PC-3 (cell line): ENCODE measurements around the gene LIMS1. TPM values are rescaled to one million over a fixed set of nuclear protein-coding genes. Genes with fewer than 3 reads are reported as not detected.

Source experiments
- ATAC-seq: fragments of 200-7000 bp; cut with Tn5 transposase; 2 replicates; pipeline ENCODE4 v1.9.1; 2020; ENCODE audit warnings: mild to moderate bottlenecking, moderate library complexity
- BruUV-seq: library from RNA; stranded (reverse); fragments of 400-500 nt; replicated peaks from 2 replicates; lab custom pipeline; 2021; lab: Mats Ljungman, UMichigan
- CTCF ChIA-PET: fragments of 300-600 bp; sonication (Branson Sonifier 250); formaldehyde crosslinking; loops from one replicate; lab custom pipeline; 2022; ENCODE audit warnings: antibody characterized with exemption; lab: Charles Lee
- POLR2A ChIA-PET: fragments of 300-600 bp; sonication (Branson Sonifier 250); formaldehyde crosslinking; loops from one replicate; lab custom pipeline; 2022; ENCODE audit warnings: antibody characterized with exemption; ENCODE audit not compliant: unreplicated experiment; lab: Charles Lee
- DNase-seq: peaks from one replicate; pipeline ENCODE4 v3.0.0-alpha.2; 2015
- H2AFZ ChIP-seq: fragments of 300-600 bp; sonication (generic); 2 replicates; pipeline ENCODE4 v1.6.0; 2016; ENCODE audit warnings: antibody characterized with exemption, low read length
- H3F3A ChIP-seq: fragments of 300-600 bp; sonication (generic); one replicate; pipeline ENCODE4 v1.6.0; 2017; ENCODE audit warnings: antibody characterized with exemption, low read length, control low read depth, mild to moderate bottlenecking; ENCODE audit not compliant: unreplicated experiment
- H3K27ac ChIP-seq: fragments of 300-600 bp; sonication (generic); 2 replicates; pipeline ENCODE4 v1.5.1; 2016; ENCODE audit warnings: mild to moderate bottlenecking, low read length
- H3K27me3 ChIP-seq: fragments of 300-600 bp; sonication (generic); 2 replicates; pipeline ENCODE4 v1.6.1; 2016; ENCODE audit warnings: low read length, mixed read lengths
- H3K36me3 ChIP-seq: fragments of 300-600 bp; sonication (generic); 2 replicates; pipeline ENCODE4 v1.6.1; 2016; ENCODE audit warnings: low read depth, mixed run types, low read length, mixed read lengths
- H3K4me1 ChIP-seq: fragments of 300-600 bp; sonication (generic); 2 replicates; pipeline ENCODE4 v1.5.1; 2016; ENCODE audit warnings: low read length; ENCODE audit not compliant: insufficient read depth
- H3K4me2 ChIP-seq: fragments of 300-600 bp; sonication (generic); 2 replicates; pipeline ENCODE4 v1.6.0; 2016; ENCODE audit warnings: low read length
- H3K4me3 ChIP-seq: fragments of 300-600 bp; sonication (generic); 2 replicates; pipeline ENCODE4 v1.5.1; 2016; ENCODE audit warnings: mild to moderate bottlenecking, low read length, mixed read lengths
- H3K79me2 ChIP-seq: fragments of 300-600 bp; sonication (generic); 2 replicates; pipeline ENCODE4 v1.6.1; 2017; ENCODE audit warnings: low read length, mixed read lengths
- H3K9ac ChIP-seq: fragments of 300-600 bp; sonication (generic); 2 replicates; pipeline ENCODE4 v1.6.0; 2016; ENCODE audit warnings: mild to moderate bottlenecking, low read length
- H3K9me2 ChIP-seq: fragments of 300-600 bp; sonication (generic); replicated peaks from 2 replicates; pipeline ENCODE4 v1.6.1; 2016; ENCODE audit warnings: mixed run types, low read length, mixed read lengths
- H3K9me3 ChIP-seq: fragments of 300-600 bp; sonication (generic); 2 replicates; pipeline ENCODE4 v1.6.1; 2016; ENCODE audit warnings: low read length, mixed read lengths
- H4K20me1 ChIP-seq: fragments of 300-600 bp; sonication (generic); 2 replicates; pipeline ENCODE4 v1.6.1; 2016; ENCODE audit warnings: low read length, mixed read lengths
- CTCF ChIP-seq: fragments of 300-600 bp; sonication (generic); conservative IDR thresholded peaks from 2 replicates; pipeline ENCODE4 v1.5.1; 2017; ENCODE audit warnings: antibody characterized with exemption, low read depth, mild to moderate bottlenecking, low read length
- EZH2 ChIP-seq: fragments of 300-600 bp; sonication (generic); IDR thresholded peaks from one replicate; pipeline ENCODE4 v1.6.1; 2017; ENCODE audit warnings: antibody characterized with exemption, mild to moderate bottlenecking, low read length; ENCODE audit not compliant: unreplicated experiment
- EZH2phosphoT487 ChIP-seq: fragments of 300-600 bp; sonication (generic); IDR thresholded peaks from 2 replicates; pipeline ENCODE4 v1.6.1; 2018; ENCODE audit warnings: mild to moderate bottlenecking, antibody characterized with exemption, low read length, borderline replicate concordance
- intact Hi-C: fragments of 100-400 bp; cut with micrococcal nuclease; formaldehyde crosslinking; loops from 2 replicates; pipeline ENCODE4 v1.9.0; 2023
- total RNA-seq: library from RNA; depleted of rRNA; stranded (reverse); fragments of >200 nt; gene quantifications from 2 replicates; pipeline ENCODE4 v1.2.3, GENCODE V29; 2014

LIMS1 gene
- total RNA-seq, 1 experiment from 2014 or later = 58.9 TPM

DNA sequence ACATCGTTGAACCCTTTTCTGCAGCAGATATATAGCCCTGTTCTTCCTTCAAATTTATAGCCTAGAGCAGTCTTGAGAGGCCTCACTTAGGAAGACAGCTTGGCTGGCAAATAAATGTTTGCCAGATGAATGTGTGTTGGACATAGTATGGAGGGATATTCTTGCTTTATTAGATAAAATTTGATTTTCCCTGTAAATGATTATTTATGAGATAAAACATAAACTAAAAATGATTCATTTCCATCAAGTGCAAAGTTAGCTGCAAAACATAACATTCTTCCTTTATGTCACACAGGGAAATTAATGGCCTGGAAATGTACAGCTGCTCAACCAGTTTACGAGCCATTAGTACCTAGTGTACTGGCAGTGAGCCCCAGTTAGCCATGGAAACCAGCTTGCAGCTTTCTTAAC lies 82.5 kb downstream of the LIMS1 start:
- intact Hi-C loops = loop anchor here (2.0 kb wide), 1 partner anchor 22 kb away; no protein-coding TSS in a partner anchor
- ChIA-PET CTCF (interaction anchor here (0.6 to 3.5 kb wide), 3 partner anchors 13 to 46 kb away, joined by 3 to 17 read pairs (median 3); no protein-coding TSS in a partner anchor), POLR2A (interaction anchor here (0.7 kb wide), 1 partner anchor 13 kb away, joined by 4 read pairs; no protein-coding TSS in a partner anchor)
- Histone ChIP-seq H3K36me3 (no peaks in the 10 kb centered on the region), H3K9me2 (no peaks in the 10 kb centered on the region), H3K27ac (peak overlapping the region; percentile 76), H3K27me3 (no peaks in the 10 kb centered on the region), H3K9me3 (no peaks in the 10 kb centered on the region), H3K4me1 (peaks cover 72% of the 10 kb centered on the region), H3K4me3 (peak overlapping the region; percentile 10; the same call in 1 of the 2 replicates), H4K20me1 (peaks cover 6% of the 10 kb centered on the region; the same call in 1 of the 2 replicates), H3F3A (no peaks in the 10 kb centered on the region), H3K79me2 (peaks cover 78% of the 10 kb centered on the region), H2AFZ (no peak overlapping the region), H3K9ac (0 out of 2 replicates have a peak overlapping the region, but pooled peaks have one; percentile 1), H3K4me2 (peak overlapping the region; percentile 74)
- no peak for TF ChIP-seq EZH2
- no peak for TF ChIP-seq CTCF
- TF ChIP-seq EZH2phosphoT487 = no peak
- BruUV-seq = no TSS peak
- ATAC-seq = peak; percentile 60
- DNase-seq = peak; percentile 91

DNA sequence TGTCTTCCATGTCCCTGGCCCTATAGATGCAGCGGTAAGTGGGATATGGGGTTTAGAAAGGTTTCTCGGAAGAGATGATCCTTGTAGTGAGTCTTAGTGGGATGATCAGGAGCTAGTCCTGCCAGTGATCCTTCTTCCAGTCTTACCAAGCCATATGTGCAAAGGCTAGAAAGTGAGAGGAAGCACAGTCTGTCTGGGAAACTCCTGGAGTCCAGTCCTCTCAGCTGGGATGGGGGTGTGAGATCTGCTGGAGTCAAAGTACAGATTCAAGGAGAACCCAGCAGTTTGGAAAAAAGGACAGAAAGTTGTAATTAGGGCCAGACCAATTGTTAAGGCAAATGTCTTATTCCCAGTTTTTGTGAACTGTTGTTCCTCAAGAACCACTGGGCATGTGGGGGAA lies 83.3 kb downstream of the LIMS1 start:
- Histone ChIP-seq H4K20me1 (peaks cover 6% of the 10 kb centered on the region; the same call in 1 of the 2 replicates), H3K36me3 (no peaks in the 10 kb centered on the region), H3K27me3 (no peaks in the 10 kb centered on the region), H3K4me3 (no peak overlapping the region), H3K9me2 (no peaks in the 10 kb centered on the region), H3K27ac (no peak overlapping the region), H3K4me1 (peaks cover 77% of the 10 kb centered on the region), H3K4me2 (0 out of 2 replicates have a peak overlapping the region, but pooled peaks have one; percentile 13), H3K9ac (no peak overlapping the region), H2AFZ (no peak overlapping the region), H3K79me2 (peaks cover 83% of the 10 kb centered on the region), H3F3A (no peaks in the 10 kb centered on the region), H3K9me3 (no peaks in the 10 kb centered on the region)
- no TSS peak for BruUV-seq
- ATAC-seq = no peak
- TF ChIP-seq CTCF (no peak), EZH2phosphoT487 (no peak), EZH2 (no peak)
- POLR2A ChIA-PET = no interaction called here
- intact Hi-C loops = loop anchor here (2.0 kb wide), 1 partner anchor 23 kb away; no protein-coding TSS in a partner anchor
- CTCF ChIA-PET = interaction anchor here (0.8 to 3.5 kb wide), 2 partner anchors 12 to 19 kb away, joined by 3 to 17 read pairs; no protein-coding TSS in a partner anchor
- DNase-seq = no peak
